Stomach smooth muscle (tissue), 2 donors: ENCODE results near the gene PLXNB1.
"Not testable (repeated sequence)": the region's sequence is repeated elsewhere in the genome, so short reads cannot be mapped to it uniquely, and the experiment has no call there.

Experiments
- H3K27ac ChIP-seq: one replicate; pipeline ENCODE4 v1.7.0; 2013; ENCODE audit warnings: mild to moderate bottlenecking, low read length, inconsistent platforms
- H3K27me3 ChIP-seq, 2 donors: one replicate each; pipeline ENCODE4 v1.7.0; 2013; ENCODE audit warnings: low read length in 2 of 2; ENCODE audit not compliant: insufficient read depth in 2 of 2, control insufficient read depth in 1 of 2
- H3K36me3 ChIP-seq, 2 donors: one replicate each; pipeline ENCODE4 v1.7.0; 2013; ENCODE audit warnings: low read length in 2 of 2; ENCODE audit not compliant: control insufficient read depth in 2 of 2, insufficient read depth in 2 of 2
- H3K4me1 ChIP-seq: one replicate; pipeline ENCODE4 v1.7.0; 2013; ENCODE audit warnings: low read length; ENCODE audit not compliant: control insufficient read depth, insufficient read depth
- H3K4me3 ChIP-seq, 2 donors: one replicate each; pipeline ENCODE4 v1.7.0; 2013; ENCODE audit warnings: low read length in 2 of 2
- H3K9ac ChIP-seq, 2 donors: one replicate each; pipeline ENCODE4 v1.7.0; 2013; ENCODE audit warnings: low read length in 2 of 2, mild to moderate bottlenecking in 1 of 2
- H3K9me3 ChIP-seq, 2 donors: one replicate each; pipeline ENCODE4 v1.7.0; 2013; ENCODE audit warnings: low read length in 2 of 2; ENCODE audit not compliant: control insufficient read depth in 2 of 2
- donor health status: healthy.
- donor health status: Pancreatic carcinoma.

The PLXNB1 gene, protein sequence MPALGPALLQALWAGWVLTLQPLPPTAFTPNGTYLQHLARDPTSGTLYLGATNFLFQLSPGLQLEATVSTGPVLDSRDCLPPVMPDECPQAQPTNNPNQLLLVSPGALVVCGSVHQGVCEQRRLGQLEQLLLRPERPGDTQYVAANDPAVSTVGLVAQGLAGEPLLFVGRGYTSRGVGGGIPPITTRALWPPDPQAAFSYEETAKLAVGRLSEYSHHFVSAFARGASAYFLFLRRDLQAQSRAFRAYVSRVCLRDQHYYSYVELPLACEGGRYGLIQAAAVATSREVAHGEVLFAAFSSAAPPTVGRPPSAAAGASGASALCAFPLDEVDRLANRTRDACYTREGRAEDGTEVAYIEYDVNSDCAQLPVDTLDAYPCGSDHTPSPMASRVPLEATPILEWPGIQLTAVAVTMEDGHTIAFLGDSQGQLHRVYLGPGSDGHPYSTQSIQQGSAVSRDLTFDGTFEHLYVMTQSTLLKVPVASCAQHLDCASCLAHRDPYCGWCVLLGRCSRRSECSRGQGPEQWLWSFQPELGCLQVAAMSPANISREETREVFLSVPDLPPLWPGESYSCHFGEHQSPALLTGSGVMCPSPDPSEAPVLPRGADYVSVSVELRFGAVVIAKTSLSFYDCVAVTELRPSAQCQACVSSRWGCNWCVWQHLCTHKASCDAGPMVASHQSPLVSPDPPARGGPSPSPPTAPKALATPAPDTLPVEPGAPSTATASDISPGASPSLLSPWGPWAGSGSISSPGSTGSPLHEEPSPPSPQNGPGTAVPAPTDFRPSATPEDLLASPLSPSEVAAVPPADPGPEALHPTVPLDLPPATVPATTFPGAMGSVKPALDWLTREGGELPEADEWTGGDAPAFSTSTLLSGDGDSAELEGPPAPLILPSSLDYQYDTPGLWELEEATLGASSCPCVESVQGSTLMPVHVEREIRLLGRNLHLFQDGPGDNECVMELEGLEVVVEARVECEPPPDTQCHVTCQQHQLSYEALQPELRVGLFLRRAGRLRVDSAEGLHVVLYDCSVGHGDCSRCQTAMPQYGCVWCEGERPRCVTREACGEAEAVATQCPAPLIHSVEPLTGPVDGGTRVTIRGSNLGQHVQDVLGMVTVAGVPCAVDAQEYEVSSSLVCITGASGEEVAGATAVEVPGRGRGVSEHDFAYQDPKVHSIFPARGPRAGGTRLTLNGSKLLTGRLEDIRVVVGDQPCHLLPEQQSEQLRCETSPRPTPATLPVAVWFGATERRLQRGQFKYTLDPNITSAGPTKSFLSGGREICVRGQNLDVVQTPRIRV (N-terminal part only)

GRCh38 chr3:48429960-48430707, at the start of gene PLXNB1:
TSS of gene PLXNB1 (minus strand) at chr3:48430086. CDS start at chr3:48424611, 5,475 bp downstream.
- Histone ChIP-seq H3K4me1 (peaks cover 75% of the 10 kb centered on the region), H3K9me3 (no peaks in the 10 kb centered on the region), H3K36me3 (peaks cover 12 to 15% of the 10 kb centered on the region in 2 donors), H3K9ac (peak within 1 kb of the TSS; percentile 75 to 76), H3K4me3 (peak within 1 kb of the TSS; percentile 65 to 76), H3K27me3 (no peaks in the 10 kb centered on the region), H3K27ac (peak within 1 kb of the TSS; percentile 92)

GRCh38 chr3:48478626-48479555, 49.0 kb upstream of the PLXNB1 start:
- no peak overlapping the region for H3K27ac ChIP-seq
- peaks cover 4% of the 10 kb centered on the region for H3K4me1 ChIP-seq
- no peaks in the 10 kb centered on the region for H3K27me3 ChIP-seq
- H3K9ac ChIP-seq = no peak overlapping the region
- no peaks in the 10 kb centered on the region for H3K9me3 ChIP-seq
- peaks cover 0 to 3% of the 10 kb centered on the region in 2 donors for H3K36me3 ChIP-seq
- H3K4me3 ChIP-seq = no peak overlapping the region

- Histone ChIP-seq H3K36me3 (peaks cover 0 to 3% of the 10 kb centered on the region in 2 donors), H3K4me3 (no peak overlapping the region), H3K9me3 (no peaks in the 10 kb centered on the region), H3K27me3 (no peaks in the 10 kb centered on the region), H3K4me1 (peaks cover 9% of the 10 kb centered on the region), H3K27ac (no peak overlapping the region), H3K9ac (no peak overlapping the region)
Measured at GRCh38 chr3:48477959-48478520, 48.2 kb upstream of the PLXNB1 start.

GRCh38 chr3:48476426-48477053, 46.7 kb upstream of the PLXNB1 start:
- Histone ChIP-seq H3K27ac (no peak overlapping the region), H3K9ac (no peak overlapping the region), H3K36me3 (peaks cover 0 to 3% of the 10 kb centered on the region in 2 donors), H3K27me3 (no peaks in the 10 kb centered on the region), H3K4me1 (peaks cover 17% of the 10 kb centered on the region), H3K9me3 (no peaks in the 10 kb centered on the region), H3K4me3 (no peak overlapping the region)

DNA sequence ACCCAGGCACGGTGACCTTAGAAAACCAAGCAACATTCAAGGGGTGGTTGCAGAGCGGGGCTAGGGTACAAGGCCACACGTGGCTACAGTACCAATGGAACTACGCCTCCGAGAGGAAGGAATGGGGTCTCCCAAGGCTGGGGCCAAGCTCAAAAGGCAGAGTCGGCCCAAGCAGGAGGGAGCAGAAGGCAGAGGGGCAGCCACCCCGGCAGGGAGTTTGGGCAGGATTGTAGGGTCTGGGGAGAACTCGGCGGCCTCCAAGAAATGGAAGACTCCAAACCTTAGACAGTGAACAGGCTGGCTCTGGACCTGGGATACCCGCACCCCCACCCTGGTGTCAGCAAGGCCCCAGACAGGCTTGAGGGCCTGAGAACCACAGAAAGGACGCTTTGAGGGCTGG, 45.3 kb upstream of the PLXNB1 start:
- Histone ChIP-seq H3K9ac (no peak overlapping the region), H3K27me3 (no peaks in the 10 kb centered on the region), H3K36me3 (peaks cover 0 to 3% of the 10 kb centered on the region in 2 donors), H3K9me3 (no peaks in the 10 kb centered on the region), H3K27ac (no peak overlapping the region), H3K4me3 (no peak overlapping the region), H3K4me1 (peaks cover 24% of the 10 kb centered on the region)

DNA sequence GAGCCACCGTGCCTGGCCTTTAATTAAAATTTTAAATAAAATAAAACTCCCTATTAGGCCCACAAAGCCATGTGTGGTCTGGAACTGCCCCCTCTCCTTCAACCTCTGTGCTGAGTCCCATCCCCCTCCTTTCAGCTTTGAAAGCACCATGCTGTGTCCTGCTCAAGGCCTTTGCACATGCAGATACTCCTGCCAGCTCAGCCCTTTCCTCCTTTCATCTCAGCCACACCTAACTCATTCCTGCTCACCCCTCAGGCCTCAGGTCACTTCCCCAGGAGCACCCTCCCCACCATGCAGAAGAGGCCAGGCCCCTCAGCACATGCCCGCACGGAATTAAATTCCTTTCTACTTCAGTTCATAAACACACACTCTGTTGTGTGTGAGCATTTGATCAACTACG, 44.7 kb upstream of the PLXNB1 start:
- Histone ChIP-seq H3K27me3 (no peaks in the 10 kb centered on the region), H3K27ac (no peak overlapping the region), H3K36me3 (peaks cover 0 to 3% of the 10 kb centered on the region in 2 donors), H3K4me1 (peaks cover 30% of the 10 kb centered on the region), H3K9me3 (no peaks in the 10 kb centered on the region), H3K9ac (no peak overlapping the region), H3K4me3 (no peak overlapping the region)

DNA sequence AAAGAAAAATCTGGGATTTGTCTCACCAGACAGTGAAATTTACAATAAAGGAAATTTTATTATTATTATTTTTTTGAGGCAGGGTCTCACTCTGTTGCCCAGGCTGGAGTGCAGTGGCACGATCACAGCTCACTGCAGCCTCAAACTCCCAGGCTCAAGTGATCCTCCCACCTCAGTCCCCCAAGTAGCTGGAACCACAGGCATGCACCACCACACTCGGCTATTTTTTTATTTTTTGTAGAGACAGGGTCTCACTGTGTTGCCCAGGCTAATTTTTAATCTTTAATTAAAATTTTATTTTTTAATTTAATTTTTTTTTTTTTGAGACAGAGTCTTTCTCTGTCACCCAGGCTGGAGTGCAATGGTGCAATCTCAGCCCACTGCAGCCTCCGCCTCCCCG, 44.1 kb upstream of the PLXNB1 start:
- not testable (repeated sequence) for H3K27me3 ChIP-seq, H3K4me3 ChIP-seq, H3K36me3 ChIP-seq, H3K27ac ChIP-seq, H3K9me3 ChIP-seq, H3K9ac ChIP-seq
- peaks cover 36% of the 10 kb centered on the region for H3K4me1 ChIP-seq

- Histone ChIP-seq H3K27ac (peak overlapping the region; percentile 97), H3K4me1 (peaks cover 40% of the 10 kb centered on the region), H3K4me3 (peak overlapping the region; percentile 92 to 97), H3K9me3 (no peaks in the 10 kb centered on the region), H3K27me3 (no peaks in the 10 kb centered on the region), H3K9ac (peak overlapping the region; percentile 98 to 100), H3K36me3 (peaks cover 4 to 11% of the 10 kb centered on the region in 2 donors)
Measured at GRCh38 chr3:48473617-48473952, 43.7 kb upstream of the PLXNB1 start.
